Fibroblast of lung (primary cell): ENCODE measurements around the gene USO1.

Source experiments
- CTCF ChIP-seq, 2 donors: IDR thresholded peaks in 1 of 2; conservative IDR thresholded peaks in 1 of 2; 1 replicate in 1 of 2; 2 replicates in 1 of 2; pipeline ENCODE4 v1.5.1; 2011 to 2012; ENCODE audit warnings: low read length in 2 of 2, control low read depth in 1 of 2, inconsistent platforms in 1 of 2, low read depth in 1 of 2, mild to moderate bottlenecking in 1 of 2
- EZH2 ChIP-seq: IDR thresholded peaks from 2 replicates; pipeline ENCODE4 v1.5.1; 2012; ENCODE audit warnings: low read length, control low read depth, mild to moderate bottlenecking; ENCODE audit errors: missing control alignments

GRCh38 chr4:75679876-75680575 is 44.4 kb upstream of the USO1 start:
- TF ChIP-seq CTCF (conservative IDR thresholded peaks at IDR 0.05 in 1 of 2, IDR thresholded peaks at IDR 0.05 in 1 of 2; ENCODE audit: low read depth in 1 of 2, low read length in 2 of 2): no peak
- TF ChIP-seq EZH2: no peak
